Stimulated activated naive CD4-positive, alpha-beta T cell treated with Interleukin-2 at 50 U/mL for 16 hours (primary cell): ENCODE results near the gene NR3C2.

Experiments
- DNase-seq: peaks from one replicate; lab custom pipeline; 2025; lab: John Stamatoyannopoulos, UW

Gene NR3C2

GRCh38 chr4:148441986-148442831 lies at the start of gene NR3C2:
TSS of gene NR3C2 (minus strand) at chr4:148442414.
- DNase-seq = peak; percentile 97

- DNase-seq = no peak
Observed at GRCh38 chr4:148487181-148487580, 45.0 kb upstream of the NR3C2 start.

- no peak for DNase-seq
Observed at GRCh38 chr4:148481636-148482035, 39.4 kb upstream of the NR3C2 start.

GRCh38 chr4:148477276-148477675 lies 35.1 kb upstream of the NR3C2 start:
- DNase-seq = no peak

- DNase-seq = no peak
Observed at GRCh38 chr4:148469938-148470337, 27.7 kb upstream of the NR3C2 start.

- no peak for DNase-seq
Observed at GRCh38 chr4:148454835-148455234, 12.6 kb upstream of the NR3C2 start.

GRCh38 chr4:148453833-148454232 lies 11.6 kb upstream of the NR3C2 start:
- DNase-seq = no peak

- no peak for DNase-seq
Observed at GRCh38 chr4:148452970-148453369, 10.8 kb upstream of the NR3C2 start.

GRCh38 chr4:148449921-148450320 lies 7.7 kb upstream of the NR3C2 start:
- no peak for DNase-seq

- DNase-seq = no peak
Observed at GRCh38 chr4:148448141-148448540, 5.9 kb upstream of the NR3C2 start.

GRCh38 chr4:148447681-148448080 lies 5.5 kb upstream of the NR3C2 start:
- no peak for DNase-seq

- peak; percentile 32 for DNase-seq
Observed at GRCh38 chr4:148445860-148446330, 3.7 kb upstream of the NR3C2 start.

GRCh38 chr4:148445071-148445859 lies 3.1 kb upstream of the NR3C2 start:
- peak; percentile 62 for DNase-seq

GRCh38 chr4:148444296-148445070 lies 2.3 kb upstream of the NR3C2 start:
- peak; percentile 33 for DNase-seq

- DNase-seq = peak; percentile 36
Observed at GRCh38 chr4:148443512-148444295, 1.5 kb upstream of the NR3C2 start.

GRCh38 chr4:148442832-148443511 lies 758 bp upstream of the NR3C2 start:
- DNase-seq = peak; percentile 13

GRCh38 chr4:148441624-148441985 lies 609 bp downstream of the NR3C2 start:
- DNase-seq = no peak

GRCh38 chr4:148438047-148438446 lies 4.2 kb downstream of the NR3C2 start:
- no peak for DNase-seq

GRCh38 chr4:148437439-148437838 lies 4.8 kb downstream of the NR3C2 start:
- no peak for DNase-seq

- DNase-seq = no peak
Observed at GRCh38 chr4:148436512-148436911, 5.7 kb downstream of the NR3C2 start.
